Astrocyte of the cerebellum (primary cell): ENCODE data around the gene TTLL11.

Source experiments
- DNase-seq: peaks from one replicate; pipeline ENCODE4 v3.0.0-alpha.2; 2011; ENCODE audit warnings: low read depth
- H3K4me3 ChIP-seq: 2 replicates; pipeline ENCODE4 v1.5.1; 2011; ENCODE audit warnings: mild to moderate bottlenecking, low read depth, low read length, moderate library complexity
- in situ Hi-C: cut with HindIII; loops from 2 replicates; pipeline ENCODE4 v1.10.0; 2017; ENCODE audit warnings: low sequenced_read_pairs
- TF ChIP-seq, protein P1 (sequence below): IDR thresholded peaks from 2 replicates; pipeline ENCODE4 v1.5.1; 2012; ENCODE audit warnings: low read length, low read depth, moderate library complexity, mild to moderate bottlenecking; ENCODE audit errors: missing control alignments

The TTLL11 gene

DNA sequence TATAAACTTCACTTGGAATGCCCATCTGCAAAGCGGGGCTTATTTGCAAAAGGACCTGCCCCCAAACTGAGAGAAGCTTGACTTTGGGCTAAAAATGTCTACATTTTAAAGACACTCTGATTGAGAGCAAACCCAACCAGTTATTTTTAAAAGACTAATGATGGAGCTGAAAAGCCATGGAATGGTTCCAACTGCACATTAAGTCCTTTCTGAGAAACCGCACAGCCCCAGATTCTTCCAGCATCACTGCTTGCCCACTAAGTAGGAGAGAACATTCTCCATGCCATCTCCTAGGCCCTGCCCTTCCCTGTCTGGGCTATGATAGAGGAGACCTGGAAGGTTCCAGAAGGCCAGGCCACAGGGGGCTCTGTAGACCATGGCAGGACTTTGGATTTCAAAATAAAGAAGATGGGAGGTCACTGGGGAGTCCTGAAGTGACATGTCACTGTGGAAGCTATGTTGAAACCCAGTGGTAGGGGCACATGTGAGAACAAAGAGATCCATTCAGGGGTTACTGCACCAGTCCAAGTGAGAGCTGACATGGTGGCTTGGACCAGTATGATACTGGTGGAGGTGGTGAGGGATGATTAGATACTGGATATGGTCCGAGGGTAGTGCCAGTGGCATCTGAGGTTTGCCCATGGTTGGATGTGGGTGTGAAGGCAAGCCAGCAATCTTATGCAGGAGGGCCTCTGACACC lies 262.5 kb downstream of the TTLL11 start:
- H3K4me3 ChIP-seq, result no peak overlapping the region
- in situ Hi-C loops, result no loop called here
- peak; percentile 16 for DNase-seq
- TF ChIP-seq, protein P1, sequence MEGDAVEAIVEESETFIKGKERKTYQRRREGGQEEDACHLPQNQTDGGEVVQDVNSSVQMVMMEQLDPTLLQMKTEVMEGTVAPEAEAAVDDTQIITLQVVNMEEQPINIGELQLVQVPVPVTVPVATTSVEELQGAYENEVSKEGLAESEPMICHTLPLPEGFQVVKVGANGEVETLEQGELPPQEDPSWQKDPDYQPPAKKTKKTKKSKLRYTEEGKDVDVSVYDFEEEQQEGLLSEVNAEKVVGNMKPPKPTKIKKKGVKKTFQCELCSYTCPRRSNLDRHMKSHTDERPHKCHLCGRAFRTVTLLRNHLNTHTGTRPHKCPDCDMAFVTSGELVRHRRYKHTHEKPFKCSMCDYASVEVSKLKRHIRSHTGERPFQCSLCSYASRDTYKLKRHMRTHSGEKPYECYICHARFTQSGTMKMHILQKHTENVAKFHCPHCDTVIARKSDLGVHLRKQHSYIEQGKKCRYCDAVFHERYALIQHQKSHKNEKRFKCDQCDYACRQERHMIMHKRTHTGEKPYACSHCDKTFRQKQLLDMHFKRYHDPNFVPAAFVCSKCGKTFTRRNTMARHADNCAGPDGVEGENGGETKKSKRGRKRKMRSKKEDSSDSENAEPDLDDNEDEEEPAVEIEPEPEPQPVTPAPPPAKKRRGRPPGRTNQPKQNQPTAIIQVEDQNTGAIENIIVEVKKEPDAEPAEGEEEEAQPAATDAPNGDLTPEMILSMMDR, result no peak

DNA sequence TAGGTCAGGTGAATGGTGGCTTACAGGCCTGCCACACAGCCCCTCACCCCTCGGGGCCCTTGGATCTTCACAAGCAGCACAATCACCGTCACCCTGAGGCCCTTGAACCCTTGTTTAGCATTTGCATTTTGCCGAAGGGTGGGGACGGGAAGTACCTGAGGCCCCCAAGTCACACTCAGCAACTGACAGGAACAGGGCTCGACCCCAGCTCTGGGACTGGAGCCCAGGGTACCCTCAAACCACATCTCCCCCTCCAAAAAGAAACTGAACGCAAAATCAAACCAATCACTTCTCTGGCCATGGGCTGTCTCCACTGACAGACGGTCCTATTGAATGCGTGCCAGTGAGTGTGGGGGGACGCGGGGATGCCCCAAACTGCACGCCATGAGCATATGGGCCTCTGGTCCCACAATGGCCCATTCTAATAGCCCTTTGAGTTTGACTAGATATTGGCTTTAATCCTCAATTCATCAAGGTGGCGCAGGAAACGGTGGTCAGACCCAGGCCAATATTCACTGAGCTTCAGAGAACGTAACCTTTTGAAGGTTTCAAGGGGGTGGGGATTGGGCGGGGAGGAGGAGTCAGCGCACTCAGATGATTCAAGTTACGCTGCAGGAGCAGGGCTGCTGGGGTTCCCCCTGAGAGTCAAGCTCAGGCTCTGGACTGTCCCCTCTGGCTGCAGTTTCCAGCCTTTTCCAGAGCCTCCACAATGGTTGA lies 265.7 kb downstream of the TTLL11 start:
- TF ChIP-seq, protein P1, result no peak
- DNase-seq, result no peak
- in situ Hi-C loops, result no loop called here
- H3K4me3 ChIP-seq, result no peak overlapping the region

DNA sequence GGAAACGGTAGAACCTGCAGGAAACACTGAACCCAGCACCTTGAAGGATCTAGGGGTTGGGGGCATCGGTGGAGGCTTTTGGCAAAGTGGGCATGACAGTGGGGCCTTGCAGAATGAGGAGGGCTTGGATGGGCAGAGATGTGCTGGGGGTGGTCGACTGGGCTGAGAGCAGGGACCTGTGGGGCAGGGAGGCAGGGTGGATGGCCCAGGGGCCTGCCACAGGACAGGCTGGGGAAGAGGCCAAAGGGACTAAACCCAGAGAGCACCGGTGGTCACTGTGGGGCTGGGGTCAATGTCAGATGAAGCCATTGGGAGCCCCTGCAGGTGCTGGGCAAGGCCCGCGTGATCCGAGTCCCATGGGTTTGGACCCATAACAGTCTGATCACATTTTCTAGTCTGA lies 266.4 kb downstream of the TTLL11 start:
- TF ChIP-seq, protein P1, result no peak
- in situ Hi-C loops, result no loop called here
- H3K4me3 ChIP-seq, result no peak overlapping the region
- no peak for DNase-seq

DNA sequence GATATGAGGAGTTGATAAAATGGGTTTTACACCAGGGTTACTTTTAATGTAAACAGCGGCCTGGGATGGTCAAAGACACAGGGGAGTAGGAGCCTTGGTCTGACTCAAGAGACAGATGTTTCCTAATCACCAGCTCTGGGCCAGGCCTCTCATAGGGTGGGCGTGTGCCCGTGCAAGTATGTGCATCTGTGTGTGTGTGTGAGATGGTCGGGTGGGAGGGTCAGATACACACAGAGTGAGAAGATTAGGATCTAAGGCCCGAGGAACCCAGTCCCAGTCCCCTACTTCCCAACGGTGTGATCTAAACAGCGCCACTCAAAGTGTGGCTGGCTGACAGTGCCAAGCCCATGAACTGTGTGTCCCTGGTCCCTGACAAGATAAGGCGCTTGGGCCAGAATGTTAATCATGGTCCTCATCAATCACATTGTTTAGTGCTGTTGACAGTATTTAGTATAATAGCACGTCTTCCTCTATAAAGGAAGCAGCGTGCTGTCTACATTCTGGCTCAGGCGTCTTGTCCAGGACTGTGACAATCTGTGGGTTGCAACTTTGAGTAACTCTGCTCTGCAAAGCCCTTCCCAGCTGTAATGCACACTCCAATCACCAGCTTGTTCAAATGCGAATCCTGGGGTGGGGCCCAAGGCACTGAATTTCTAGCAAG lies 267.9 kb downstream of the TTLL11 start:
- no peak for DNase-seq
- TF ChIP-seq, protein P1, result no peak
- in situ Hi-C loops, result no loop called here
- H3K4me3 ChIP-seq, result no peak overlapping the region

DNA sequence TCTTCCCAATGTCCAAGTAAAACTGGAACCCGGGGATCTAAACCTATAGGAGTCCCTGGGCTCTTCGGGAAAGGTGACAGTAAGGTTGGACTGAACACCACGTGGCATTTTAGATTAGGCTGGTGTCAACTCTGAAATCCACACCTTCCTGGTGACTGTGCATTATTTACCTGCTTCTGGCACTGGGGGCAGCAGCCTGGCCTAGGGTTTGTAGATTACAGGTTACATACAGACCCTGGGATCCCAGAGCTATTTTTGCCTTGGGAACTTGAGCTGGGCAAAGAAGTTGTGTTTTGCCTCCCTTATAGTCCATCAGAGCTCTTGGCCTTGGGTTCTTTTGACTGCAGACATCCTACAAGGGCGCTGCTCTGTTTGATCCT lies 268.5 kb downstream of the TTLL11 start:
- no peak overlapping the region for H3K4me3 ChIP-seq
- TF ChIP-seq, protein P1, result no peak
- DNase-seq, result no peak
- in situ Hi-C loops, result no loop called here

DNA sequence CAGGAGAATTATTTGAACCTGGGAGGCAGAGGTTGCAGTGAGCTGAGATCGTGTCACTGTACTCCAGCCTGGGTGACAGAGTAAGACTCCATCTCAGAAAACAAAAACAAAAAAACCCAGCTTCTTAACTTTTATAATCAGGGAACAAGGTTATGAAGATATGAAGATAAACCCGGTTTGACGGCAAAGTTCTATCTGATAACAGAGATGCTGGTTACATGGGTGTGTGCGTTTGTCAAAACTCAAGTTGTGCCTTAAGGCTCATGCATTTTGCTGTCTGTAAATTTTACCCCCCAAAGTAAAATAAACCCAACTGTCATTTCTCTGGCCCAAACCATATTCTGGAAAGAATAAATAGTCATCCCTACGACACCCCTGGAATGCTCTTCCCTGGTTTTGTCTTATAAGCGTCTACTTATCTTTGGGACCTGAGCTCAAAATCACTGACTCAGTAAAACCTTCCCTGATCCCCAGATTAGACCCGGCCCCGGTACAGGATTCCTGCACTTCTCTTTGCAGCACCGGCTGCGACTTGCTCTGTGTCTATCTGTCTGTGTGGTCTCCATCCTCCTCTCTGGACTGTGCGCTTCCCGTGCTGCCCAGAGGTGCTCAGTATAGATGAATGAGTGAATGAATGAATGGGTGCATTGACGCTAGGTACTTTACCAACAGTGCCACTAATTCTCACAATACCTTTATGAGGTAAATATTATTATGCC lies 269.5 kb downstream of the TTLL11 start:
- TF ChIP-seq, protein P1, result no peak
- no peak for DNase-seq
- H3K4me3 ChIP-seq, result no peak overlapping the region
- in situ Hi-C loops, result no loop called here
